ENCODE results near the gene TMC8. TPM values are rescaled to one million over a fixed set of nuclear protein-coding genes. Genes with fewer than 3 reads are reported as not detected.

The TMC8 gene
- total RNA-seq, 1 experiment from 2014 or later = 0.32 TPM

DNA sequence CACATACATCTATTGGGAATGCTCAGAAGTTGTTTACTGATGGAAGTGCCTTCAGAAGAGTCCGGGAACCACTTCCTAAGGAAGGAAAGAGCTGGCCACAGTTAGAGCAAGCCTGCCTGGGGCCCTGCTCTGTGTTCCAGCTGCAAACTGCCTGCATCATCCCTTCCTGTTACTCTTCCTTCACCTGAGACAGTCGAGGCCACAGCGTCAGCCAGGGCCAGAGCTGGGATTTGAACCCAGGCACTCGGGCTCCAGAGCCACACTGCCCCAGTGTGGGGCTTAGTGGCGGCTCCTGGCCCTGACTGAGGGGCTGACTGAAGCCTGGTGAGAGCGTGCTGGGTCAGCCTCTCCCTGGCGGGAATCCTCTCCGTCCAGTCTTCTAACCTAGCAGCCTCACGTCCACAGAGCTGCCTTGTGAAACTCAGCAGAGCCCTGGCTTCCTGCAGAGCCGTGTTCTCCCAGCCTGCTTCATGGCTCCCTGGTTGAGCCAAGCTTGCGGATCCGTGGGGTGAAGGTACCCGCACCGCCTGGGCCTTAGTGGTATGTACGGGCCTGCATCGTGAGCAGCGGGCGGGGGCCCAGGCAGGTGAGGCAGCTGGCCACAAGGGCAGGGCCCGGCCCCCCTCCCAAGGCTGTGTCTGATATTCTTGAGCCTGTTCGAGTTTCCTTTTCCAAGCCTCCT lies 11.0 kb downstream of the TMC8 start:
- ChIA-PET CTCF (no interaction called here), POLR2A (ENCODE audit: low non-redundant PET) (no interaction called here)
- BruUV-seq (replicated peaks) = no TSS peak
- TF ChIP-seq, protein P1, sequence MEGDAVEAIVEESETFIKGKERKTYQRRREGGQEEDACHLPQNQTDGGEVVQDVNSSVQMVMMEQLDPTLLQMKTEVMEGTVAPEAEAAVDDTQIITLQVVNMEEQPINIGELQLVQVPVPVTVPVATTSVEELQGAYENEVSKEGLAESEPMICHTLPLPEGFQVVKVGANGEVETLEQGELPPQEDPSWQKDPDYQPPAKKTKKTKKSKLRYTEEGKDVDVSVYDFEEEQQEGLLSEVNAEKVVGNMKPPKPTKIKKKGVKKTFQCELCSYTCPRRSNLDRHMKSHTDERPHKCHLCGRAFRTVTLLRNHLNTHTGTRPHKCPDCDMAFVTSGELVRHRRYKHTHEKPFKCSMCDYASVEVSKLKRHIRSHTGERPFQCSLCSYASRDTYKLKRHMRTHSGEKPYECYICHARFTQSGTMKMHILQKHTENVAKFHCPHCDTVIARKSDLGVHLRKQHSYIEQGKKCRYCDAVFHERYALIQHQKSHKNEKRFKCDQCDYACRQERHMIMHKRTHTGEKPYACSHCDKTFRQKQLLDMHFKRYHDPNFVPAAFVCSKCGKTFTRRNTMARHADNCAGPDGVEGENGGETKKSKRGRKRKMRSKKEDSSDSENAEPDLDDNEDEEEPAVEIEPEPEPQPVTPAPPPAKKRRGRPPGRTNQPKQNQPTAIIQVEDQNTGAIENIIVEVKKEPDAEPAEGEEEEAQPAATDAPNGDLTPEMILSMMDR (conservative IDR thresholded peaks at IDR 0.05; ENCODE audit: low read depth, low read length) = no peak
- no peak for TF ChIP-seq EZH2 (IDR thresholded peaks at IDR 0.05; ENCODE audit: borderline replicate concordance, low read depth, low read length, poor library complexity, severe bottlenecking)
- DNase-seq (ENCODE audit: low spot score) = no peak
- Histone ChIP-seq H3K27me3 (replicated peaks; ENCODE audit: insufficient read depth, low read depth, low read length, poor library complexity) (no peaks in the 10 kb centered on the region), H3K36me3 (ENCODE audit: insufficient read depth, low read length, poor library complexity, severe bottlenecking) (no peaks in the 10 kb centered on the region), H3K4me1 (ENCODE audit: insufficient read depth, low read length, poor library complexity, severe bottlenecking) (peaks cover 9% of the 10 kb centered on the region), H3K4me3 (ENCODE audit: low read depth, low read length, poor library complexity, severe bottlenecking) (no peak overlapping the region), H3K9me3 (ENCODE audit: low read depth, low read length, poor library complexity, severe bottlenecking) (no peaks in the 10 kb centered on the region), H3K27ac (ENCODE audit: low read depth, low read length, poor library complexity, severe bottlenecking) (no peak overlapping the region)
- intact Hi-C loops (cut with micrococcal nuclease; ENCODE audit: unreplicated experiment) = no loop called here

DNA sequence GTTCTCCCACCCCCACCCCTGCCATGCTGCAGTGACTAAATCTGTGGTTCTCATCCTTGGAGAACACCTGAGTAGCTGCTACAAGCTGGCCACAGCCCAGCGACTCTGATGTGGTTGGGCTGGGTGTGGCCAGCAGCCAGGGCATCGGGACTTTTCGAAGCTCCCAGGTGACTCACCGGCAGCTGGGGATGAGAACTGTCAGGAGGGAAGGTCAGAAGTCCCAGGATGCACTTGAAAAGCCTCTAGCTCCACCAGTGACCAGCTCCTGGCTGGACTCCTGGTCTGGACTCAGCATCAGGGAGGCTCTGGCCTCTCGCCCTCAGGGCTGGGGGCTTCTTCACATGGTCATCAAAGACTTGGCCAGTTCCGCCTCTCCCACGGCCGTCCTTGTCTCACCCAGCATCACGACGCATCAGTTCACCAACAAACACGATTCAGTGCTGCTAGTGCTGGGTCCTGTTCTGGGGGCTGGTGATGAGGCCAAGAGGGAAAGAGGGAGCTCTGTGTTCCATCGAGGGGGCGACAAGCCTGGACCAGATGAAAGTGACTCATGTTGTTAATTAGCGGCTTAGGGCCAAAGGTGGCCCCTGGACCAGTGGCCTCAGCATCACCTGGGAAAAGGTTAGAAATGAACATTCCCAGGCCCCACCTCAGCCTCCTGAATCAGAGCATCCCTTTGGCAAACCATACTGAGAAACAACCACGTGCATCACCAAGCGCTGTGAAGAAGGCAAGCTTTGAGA lies 11.7 kb downstream of the TMC8 start:
- intact Hi-C loops (cut with micrococcal nuclease; ENCODE audit: unreplicated experiment) = no loop called here
- Histone ChIP-seq H3K4me3 (ENCODE audit: low read depth, low read length, poor library complexity, severe bottlenecking) (no peak overlapping the region), H3K27me3 (replicated peaks; ENCODE audit: insufficient read depth, low read depth, low read length, poor library complexity) (no peaks in the 10 kb centered on the region), H3K4me1 (ENCODE audit: insufficient read depth, low read length, poor library complexity, severe bottlenecking) (peaks cover 9% of the 10 kb centered on the region), H3K9me3 (ENCODE audit: low read depth, low read length, poor library complexity, severe bottlenecking) (no peaks in the 10 kb centered on the region), H3K27ac (ENCODE audit: low read depth, low read length, poor library complexity, severe bottlenecking) (no peak overlapping the region), H3K36me3 (ENCODE audit: insufficient read depth, low read length, poor library complexity, severe bottlenecking) (no peaks in the 10 kb centered on the region)
- no TSS peak for BruUV-seq (replicated peaks)
- TF ChIP-seq, protein P1 (conservative IDR thresholded peaks at IDR 0.05; ENCODE audit: low read depth, low read length) = no peak
- TF ChIP-seq EZH2 (IDR thresholded peaks at IDR 0.05; ENCODE audit: borderline replicate concordance, low read depth, low read length, poor library complexity, severe bottlenecking) = no peak
- DNase-seq (ENCODE audit: low spot score) = no peak
- ChIA-PET CTCF (no interaction called here), POLR2A (ENCODE audit: low non-redundant PET) (no interaction called here)

DNA sequence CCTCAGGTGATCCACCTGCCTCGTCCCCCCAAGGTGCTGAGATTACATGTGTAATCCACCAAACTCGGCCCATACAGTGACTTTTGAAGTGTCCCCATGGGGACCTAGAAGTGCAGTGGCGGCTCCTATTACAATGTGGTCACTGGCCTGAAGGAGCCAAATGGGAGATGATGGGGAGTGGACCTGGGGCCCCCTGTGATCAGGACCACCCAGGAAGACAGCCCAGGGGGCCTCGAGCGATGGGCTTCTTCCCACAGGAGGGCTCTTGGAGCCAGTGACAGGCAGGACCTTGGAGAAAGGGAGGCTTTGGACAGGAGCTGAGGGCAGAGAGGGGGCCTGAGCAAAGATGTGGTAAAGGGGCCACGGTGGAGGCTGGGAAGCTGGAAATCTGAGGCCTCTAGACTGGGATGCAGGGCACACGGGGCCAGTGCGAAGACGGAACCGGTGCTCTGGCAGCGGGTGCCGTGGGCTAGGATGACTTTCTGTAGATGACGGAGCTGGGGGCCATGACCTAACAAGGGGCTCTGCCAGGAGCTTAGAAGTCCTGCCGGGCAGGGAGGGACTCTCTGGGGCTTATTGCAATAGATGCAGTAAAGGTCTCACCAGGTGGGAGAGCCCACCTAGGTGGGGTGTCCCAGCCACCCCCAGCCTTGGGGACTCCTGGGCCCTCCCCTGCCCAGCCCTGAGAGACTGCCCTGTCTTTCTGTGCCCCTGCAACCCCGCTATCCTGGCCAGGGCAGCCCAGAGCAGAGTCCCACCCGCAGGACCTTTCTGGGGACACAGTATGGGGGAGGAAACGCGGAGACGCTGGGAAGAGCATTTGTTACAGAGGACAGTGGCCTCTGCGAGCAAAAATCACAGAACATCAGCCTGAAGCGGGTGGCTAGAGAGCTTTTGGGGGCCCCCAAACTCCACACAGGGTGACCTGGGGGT lies 12.9 kb downstream of the TMC8 start:
- Histone ChIP-seq H3K27ac (ENCODE audit: low read depth, low read length, poor library complexity, severe bottlenecking) (no peak overlapping the region), H3K36me3 (ENCODE audit: insufficient read depth, low read length, poor library complexity, severe bottlenecking) (no peaks in the 10 kb centered on the region), H3K4me3 (ENCODE audit: low read depth, low read length, poor library complexity, severe bottlenecking) (no peak overlapping the region), H3K27me3 (replicated peaks; ENCODE audit: insufficient read depth, low read depth, low read length, poor library complexity) (no peaks in the 10 kb centered on the region), H3K9me3 (ENCODE audit: low read depth, low read length, poor library complexity, severe bottlenecking) (no peaks in the 10 kb centered on the region), H3K4me1 (ENCODE audit: insufficient read depth, low read length, poor library complexity, severe bottlenecking) (peaks cover 9% of the 10 kb centered on the region)
- ChIA-PET POLR2A (ENCODE audit: low non-redundant PET) (no interaction called here), CTCF (no interaction called here)
- intact Hi-C loops (cut with micrococcal nuclease; ENCODE audit: unreplicated experiment) = no loop called here
- TF ChIP-seq, protein P1 (conservative IDR thresholded peaks at IDR 0.05; ENCODE audit: low read depth, low read length) = no peak
- TF ChIP-seq EZH2 (IDR thresholded peaks at IDR 0.05; ENCODE audit: borderline replicate concordance, low read depth, low read length, poor library complexity, severe bottlenecking) = no peak
- no peak for DNase-seq (ENCODE audit: low spot score)
- no TSS peak for BruUV-seq (replicated peaks)
